H1 (cell line): ENCODE measurements around the gene AHI1. TPM values are rescaled to one million over a fixed set of nuclear protein-coding genes. Genes with fewer than 3 reads are reported as not detected.

Experiments
- CTCF ChIA-PET: fragments of 300-600 bp; sonication (Branson Sonifier 250); formaldehyde crosslinking; loops from one replicate; lab custom pipeline; 2021; ENCODE audit not compliant: partially characterized antibody; lab: Charles Lee
- POLR2A ChIA-PET: fragments of 300-600 bp; sonication (Branson Sonifier 250); formaldehyde crosslinking; loops from one replicate; lab custom pipeline; 2021; ENCODE audit warnings: inconsistent platforms; ENCODE audit not compliant: partially characterized antibody; lab: Charles Lee
- DNase-seq, 2 experiments: peaks; one replicate each; pipeline versions ENCODE4 v3.0.0 to v3.0.0-alpha.2; 2010 to 2022; ENCODE audit warnings: low spot score in 2 of 2, low read depth in 1 of 2, mixed read lengths in 1 of 2
- FAIRE-seq: peaks from 2 replicates; lab custom pipeline; 2011; peaks lifted over from hg19 to GRCh38; lab: Jason Lieb, UNC
- H2AFZ ChIP-seq: 2 replicates; pipeline ENCODE4 v1.8.1; 2012; ENCODE audit warnings: low read length, inconsistent platforms
- H2AK5ac ChIP-seq: 2 replicates; pipeline ENCODE4 v1.6.1; 2013; ENCODE audit warnings: low read depth, low read length
- H2BK120ac ChIP-seq: replicated peaks from 2 replicates; pipeline ENCODE3; 2013; ENCODE audit warnings: low read depth, low read length, inconsistent platforms
- H2BK12ac ChIP-seq: 2 replicates; pipeline ENCODE4 v1.6.1; 2013; ENCODE audit warnings: low read depth, low read length
- H2BK15ac ChIP-seq: 2 replicates; pipeline ENCODE4 v1.6.1; 2013; ENCODE audit warnings: low read length
- H2BK20ac ChIP-seq: 2 replicates; pipeline ENCODE4 v1.6.1; 2013; ENCODE audit warnings: low read length
- H2BK5ac ChIP-seq: 2 replicates; pipeline ENCODE4 v1.6.1; 2013; ENCODE audit warnings: low read depth, low read length
- H3K14ac ChIP-seq: 2 replicates; pipeline ENCODE4 v1.6.1; 2013; ENCODE audit warnings: inconsistent platforms; ENCODE audit not compliant: insufficient read length
- H3K18ac ChIP-seq: 2 replicates; pipeline ENCODE4 v1.6.1; 2013; ENCODE audit warnings: low read length; ENCODE audit errors: extremely low read depth
- H3K23ac ChIP-seq: 2 replicates; pipeline ENCODE4 v1.6.1; 2013; ENCODE audit warnings: inconsistent platforms; ENCODE audit not compliant: insufficient read length
- H3K23me2 ChIP-seq: 2 replicates; pipeline ENCODE4 v1.6.1; 2013; ENCODE audit warnings: low read depth, low read length
- H3K27ac ChIP-seq: 2 replicates; pipeline ENCODE4 v1.6.1; 2011; ENCODE audit warnings: low read depth, low read length, inconsistent platforms
- H3K27me3 ChIP-seq, 4 experiments: replicated peaks in 1 of 4; 1 replicate in 1 of 4; 2 replicates in 3 of 4; pipeline versions ENCODE4 v1.6.1 to v1.8.1; 2011 to 2013; ENCODE audit warnings: low read length in 3 of 4, mild to moderate bottlenecking in 3 of 4, inconsistent platforms in 2 of 4, mixed read lengths in 2 of 4, moderate library complexity in 1 of 4; ENCODE audit not compliant: control insufficient read depth in 3 of 4, insufficient read depth in 3 of 4; ENCODE audit errors: extremely low read depth in 1 of 4
- H3K36me3 ChIP-seq, 4 experiments: 2 replicates each; pipeline versions ENCODE4 v1.6.1 to v1.8.1; 2011 to 2013; ENCODE audit warnings: mild to moderate bottlenecking in 4 of 4, low read length in 3 of 4, moderate library complexity in 2 of 4, control low read depth in 1 of 4, inconsistent platforms in 1 of 4; ENCODE audit not compliant: insufficient read depth in 4 of 4, control insufficient read depth in 2 of 4
- H3K4ac ChIP-seq: replicated peaks from 2 replicates; pipeline ENCODE3; 2013; ENCODE audit warnings: low read length, low read depth, mixed read lengths, inconsistent platforms; ENCODE audit not compliant: insufficient read length
- H3K4me1 ChIP-seq, 4 experiments: replicated peaks in 1 of 4; 1 replicate in 1 of 4; 2 replicates in 3 of 4; pipeline versions ENCODE4 v1.6.1 to v1.8.1; 2011 to 2013; ENCODE audit warnings: low read length in 3 of 4, inconsistent platforms in 2 of 4, mixed read lengths in 1 of 4; ENCODE audit not compliant: insufficient read depth in 4 of 4, control insufficient read depth in 3 of 4
- H3K4me2 ChIP-seq, 2 experiments: 2 replicates each; pipeline versions ENCODE4 v1.6.1 to v1.8.1; 2011 to 2013; ENCODE audit warnings: low read depth in 2 of 2, low read length in 2 of 2, control low read depth in 1 of 2, inconsistent platforms in 1 of 2, mild to moderate bottlenecking in 1 of 2; ENCODE audit not compliant: insufficient read depth in 1 of 2
- H3K4me3 ChIP-seq, 4 experiments: fragments of 200-600, 300-600 bp in 1 of 4; sonication (generic), shearing (Covaris generic), sonication (Bioruptor Twin) in 1 of 4; 2 replicates each; pipeline versions ENCODE4 v1.5.1 to v1.8.1; 2011 to 2016; ENCODE audit warnings: low read length in 4 of 4, low read depth in 3 of 4, control low read depth in 2 of 4, inconsistent platforms in 2 of 4, mild to moderate bottlenecking in 2 of 4, mixed read lengths in 1 of 4, moderate library complexity in 1 of 4; ENCODE audit not compliant: insufficient read depth in 2 of 4; ENCODE audit errors: extremely low read depth in 1 of 4
- H3K56ac ChIP-seq: replicated peaks from 2 replicates; pipeline ENCODE3; 2013; ENCODE audit warnings: low read depth, mild to moderate bottlenecking, mixed read lengths, low read length, inconsistent platforms; ENCODE audit not compliant: insufficient read length
- H3K79me1 ChIP-seq: 2 replicates; pipeline ENCODE4 v1.6.1; 2013; ENCODE audit warnings: low read depth, low read length, control low read depth
- H3K79me2 ChIP-seq, 2 experiments: 2 replicates each; pipeline versions ENCODE4 v1.6.1 to v1.8.1; 2012 to 2013; ENCODE audit warnings: low read length in 2 of 2, mild to moderate bottlenecking in 2 of 2, inconsistent platforms in 1 of 2; ENCODE audit not compliant: insufficient read depth in 2 of 2, control insufficient read depth in 1 of 2
- H3K9ac ChIP-seq, 4 experiments: replicated peaks in 1 of 4; 1 replicate in 1 of 4; 2 replicates in 3 of 4; pipeline versions ENCODE4 v1.6.1 to v1.8.1; 2011 to 2013; ENCODE audit warnings: low read depth in 3 of 4, low read length in 3 of 4, control low read depth in 2 of 4, mild to moderate bottlenecking in 2 of 4, moderate library complexity in 2 of 4, inconsistent platforms in 1 of 4; ENCODE audit errors: extremely low read depth in 1 of 4
- H3K9me3 ChIP-seq, 2 experiments: 2 replicates each; pipeline versions ENCODE4 v1.6.1 to v1.8.1; 2012 to 2013; ENCODE audit warnings: mild to moderate bottlenecking in 2 of 2, moderate library complexity in 2 of 2, control low read depth in 1 of 2, inconsistent platforms in 1 of 2, low read depth in 1 of 2, low read length in 1 of 2, mixed read lengths in 1 of 2; ENCODE audit not compliant: insufficient read depth in 2 of 2
- H4K20me1 ChIP-seq, 2 experiments: replicated peaks in 1 of 2; 2 replicates each; pipeline versions ENCODE3 to v1.8.1; 2011 to 2013; ENCODE audit warnings: inconsistent platforms in 2 of 2, low read length in 2 of 2, mild to moderate bottlenecking in 1 of 2; ENCODE audit not compliant: insufficient read depth in 2 of 2, control insufficient read depth in 1 of 2
- H4K5ac ChIP-seq: 2 replicates; pipeline ENCODE4 v1.6.1; 2013; ENCODE audit warnings: low read length, low read depth, mixed read lengths, inconsistent platforms; ENCODE audit not compliant: insufficient read length
- H4K8ac ChIP-seq: 2 replicates; pipeline ENCODE4 v1.8.0; 2013; ENCODE audit warnings: mild to moderate bottlenecking, moderate library complexity, low read length, inconsistent platforms; ENCODE audit not compliant: insufficient read depth; ENCODE audit errors: extremely low read depth
- H4K91ac ChIP-seq: replicated peaks from 2 replicates; pipeline ENCODE3; 2013; ENCODE audit warnings: low read length, mixed read lengths, inconsistent platforms; ENCODE audit not compliant: insufficient read length
- BCL11A ChIP-seq, 2 experiments: IDR thresholded peaks; one replicate each; pipeline ENCODE4 v1.6.1; 2011; ENCODE audit warnings: low read depth in 2 of 2, low read length in 2 of 2, mild to moderate bottlenecking in 2 of 2
- CBX8 ChIP-seq: fragments of 300-800, 300-1000 bp; sonication (generic); IDR thresholded peaks from 2 replicates; pipeline ENCODE4 v1.7.1; 2016; ENCODE audit warnings: low read depth, low read length, borderline replicate concordance
- CEBPB ChIP-seq: IDR thresholded peaks from 2 replicates; pipeline ENCODE4 v1.6.1; 2012; ENCODE audit warnings: low read depth, low read length
- CHD1 ChIP-seq: IDR thresholded peaks from 2 replicates; pipeline ENCODE4 v1.6.1; 2012; ENCODE audit warnings: low read depth, low read length, improper control_type of control experiment
- CHD2 ChIP-seq: IDR thresholded peaks from 2 replicates; pipeline ENCODE4 v1.6.1; 2012; ENCODE audit warnings: low read length, improper control_type of control experiment
- CREB1 ChIP-seq: IDR thresholded peaks from 2 replicates; pipeline ENCODE4 v1.6.1; 2012; ENCODE audit warnings: inconsistent platforms
- EP300 ChIP-seq, 2 experiments: IDR thresholded peaks; 1 replicate in 1 of 2; 2 replicates in 1 of 2; pipeline ENCODE4 v1.6.1; 2011 to 2012; ENCODE audit warnings: low read depth in 2 of 2, low read length in 2 of 2, mild to moderate bottlenecking in 2 of 2, borderline replicate concordance in 1 of 2, inconsistent platforms in 1 of 2, moderate library complexity in 1 of 2
- KDM1A ChIP-seq: fragments of 200-600, 300-600 bp; sonication (generic); IDR thresholded peaks from 2 replicates; pipeline ENCODE4 v1.7.1; 2016; ENCODE audit warnings: mild to moderate bottlenecking, low read length, borderline replicate concordance
- KDM4A ChIP-seq: IDR thresholded peaks from one replicate; pipeline ENCODE4 v1.7.1; 2012; ENCODE audit warnings: low read depth, mild to moderate bottlenecking, moderate library complexity, low read length, inconsistent platforms; ENCODE audit not compliant: severe bottlenecking
- MAX ChIP-seq: IDR thresholded peaks from 2 replicates; pipeline ENCODE4 v1.6.1; 2012; ENCODE audit warnings: inconsistent platforms
- POLR2AphosphoS5 ChIP-seq: IDR thresholded peaks from 2 replicates; pipeline ENCODE4 v1.6.1; 2011; ENCODE audit warnings: low read depth, low read length
- RAD21 ChIP-seq, 2 experiments: IDR thresholded peaks in 1 of 2; conservative IDR thresholded peaks in 1 of 2; 2 replicates each; pipeline ENCODE4 v1.6.1; 2011; ENCODE audit warnings: low read depth in 2 of 2, low read length in 2 of 2, improper control_type of control experiment in 1 of 2, inconsistent platforms in 1 of 2, mild to moderate bottlenecking in 1 of 2, moderate library complexity in 1 of 2
- SP2 ChIP-seq: IDR thresholded peaks from 2 replicates; pipeline ENCODE4 v1.6.1; 2012; ENCODE audit warnings: mild to moderate bottlenecking, low read length, inconsistent platforms
- TAF7 ChIP-seq: optimal IDR thresholded peaks from 2 replicates; pipeline ENCODE3; 2011; ENCODE audit warnings: low read depth, mild to moderate bottlenecking, inconsistent platforms, low read length, moderate library complexity, borderline replicate concordance
- YY1 ChIP-seq: IDR thresholded peaks from 2 replicates; pipeline ENCODE4 v1.6.1; 2011; ENCODE audit warnings: low read depth, mild to moderate bottlenecking, low read length
- WGBS, 2 experiments: shearing (Covaris generic) in 1 of 2; methylation state at CpG; one replicate each; pipeline versions ENCODE4 v1.1.6 to v1.1.7; 2013 to 2015; ENCODE audit warnings: low lambda C conversion rate in 2 of 2, mixed read lengths in 2 of 2, inconsistent platforms in 1 of 2, low coverage in 1 of 2, missing lambda C conversion rate in 1 of 2; ENCODE audit not compliant: insufficient replicate concordance in 2 of 2, insufficient coverage in 1 of 2, insufficient read length in 1 of 2; ENCODE audit errors: extremely low coverage in 1 of 2, missing lambda C conversion rate in 1 of 2; 5-methylcytosine and 5-hydroxymethylcytosine counted together
- polyA plus RNA-seq, 7 experiments: library from polyadenylated mRNA; depleted of rRNA in 3 of 7; stranded (reverse) in 5 of 7; unstranded in 2 of 7; fragments of >200 nt in 5 of 7; fragments of 200-250 nt in 2 of 7; gene quantifications; 1 replicate in 5 of 7; 2 replicates in 1 of 7; 4 replicates in 1 of 7; pipeline versions ENCODE4 v1.2.1 to v1.2.3, GENCODE V29; 2011 to 2013; ENCODE audit warnings: missing spikeins in 2 of 7, mixed read lengths in 2 of 7
- total RNA-seq: library from RNA; stranded (reverse); fragmentation: NEBNext Ultra II Directional; extraction: Animal tissue kit (Norgen Biotek cat#: 25700); gene quantifications from 2 replicates; pipeline ENCODE4 v1.2.1, GENCODE V29; 2021

The AHI1 gene
- total and polyA plus RNA-seq, 2 of the 8 experiments (the other 6 are each of a cell fraction or from before 2014, with no cell fraction given) = 4.2 to 19.6 TPM

GRCh38 chr6:135410856-135411255 lies 86.7 kb downstream of the AHI1 start:
- Histone ChIP-seq H3K14ac (no peak overlapping the region), H3K4ac (no peak overlapping the region), H3K79me1 (no peaks in the 10 kb centered on the region), H3K18ac (no peak overlapping the region), H3K56ac (no peak overlapping the region), H3K9me3 (no peaks in the 10 kb centered on the region), H3K27me3 (no peaks in the 10 kb centered on the region), H4K20me1 (no peaks in the 10 kb centered on the region), H3K23ac (no peak overlapping the region), H3K4me3 (no peak overlapping the region), H3K23me2 (no peaks in the 10 kb centered on the region), H2BK15ac (no peak overlapping the region), H4K91ac (no peak overlapping the region), H3K9ac (no peak overlapping the region), H2AFZ (no peak overlapping the region), H3K27ac (no peak overlapping the region), H2BK5ac (no peak overlapping the region), H3K4me2 (no peak overlapping the region), H4K5ac (no peak overlapping the region), H2BK120ac (no peak overlapping the region), H2BK12ac (no peak overlapping the region), H2AK5ac (no peak overlapping the region), H3K79me2 (no peaks in the 10 kb centered on the region), H4K8ac (no peak overlapping the region), H2BK20ac (no peak overlapping the region), H3K36me3 (peaks cover 0 to 3% (median 0%) of the 10 kb centered on the region in 4 experiments; a peak in 1 of 8 replicates), H3K4me1 (no peaks in the 10 kb centered on the region)
- no peak for FAIRE-seq
- ChIA-PET POLR2A (no interaction called here), CTCF (interaction anchor here (0.6 to 1.8 kb wide), 3 partner anchors 12 to 273 kb away, joined by 3 to 9 read pairs (median 8); no protein-coding TSS in a partner anchor)
- 86% methylated on average over 2 of the region's 2 CpGs; no CpG with 5 or more reads in 1 of the 2 experiments for WGBS, 2 experiments
- DNase-seq = no peak
- TF ChIP-seq POLR2AphosphoS5 (no peak), KDM1A (no peak), YY1 (no peak), EP300 (IDR thresholded peaks at IDR 0.05; ENCODE audit: borderline replicate concordance in 1 of 2, low read depth in 2 of 2, low read length in 2 of 2) (no peak), MAX (no peak), CREB1 (no peak), CHD1 (no peak), SP2 (no peak), RAD21 (IDR thresholded peaks at IDR 0.05 in 1 of 2, conservative IDR thresholded peaks at IDR 0.05 in 1 of 2; ENCODE audit: low read depth in 2 of 2, low read length in 2 of 2) (no peak), CHD2 (no peak), CBX8 (no peak), TAF7 (no peak), BCL11A (IDR thresholded peaks at IDR 0.05; ENCODE audit: low read depth in 2 of 2, low read length in 2 of 2) (no peak), KDM4A (no peak), CEBPB (no peak)
